CD4-positive, alpha-beta T cell treated with Interleukin-12 subunit alpha and Interleukin-12 subunit beta, for 1 hour (primary cell): Measurements from ENCODE around the gene IQCK.
"Not testable (repeated sequence)": the region's sequence is repeated elsewhere in the genome, so short reads cannot be mapped to it uniquely, and the experiment has no call there.

ENCODE experiments used
- DNase-seq: peaks from one replicate; pipeline ENCODE4 v3.0.0-alpha.2; 2020

IQCK gene

DNA sequence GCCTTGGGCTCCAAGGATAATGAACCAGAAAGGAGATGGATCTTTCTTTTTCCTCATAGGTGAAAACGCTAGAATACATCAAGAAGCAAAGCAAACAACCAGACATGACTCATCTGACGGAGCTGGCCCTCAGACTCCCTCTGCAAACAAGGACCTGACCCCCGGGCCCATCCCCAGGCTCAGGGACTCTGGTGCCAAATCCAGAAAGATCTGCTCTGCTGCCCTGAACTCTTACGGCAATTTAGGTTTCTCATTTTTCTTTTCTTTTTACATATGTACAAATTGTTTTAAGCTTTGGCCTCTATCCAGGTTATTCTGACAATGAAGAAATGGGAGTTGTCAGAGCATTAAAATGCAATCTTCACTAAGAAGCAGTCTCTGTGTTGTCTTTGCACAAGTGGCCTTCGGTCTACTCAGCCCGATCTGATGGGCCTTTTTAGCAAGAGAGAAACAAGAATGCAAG is 17.7 kb upstream of the IQCK start:
- no peak for DNase-seq

- no peak for DNase-seq
Observed at GRCh38 chr16:19701091-19701490, 17.0 kb upstream of the IQCK start.

DNA sequence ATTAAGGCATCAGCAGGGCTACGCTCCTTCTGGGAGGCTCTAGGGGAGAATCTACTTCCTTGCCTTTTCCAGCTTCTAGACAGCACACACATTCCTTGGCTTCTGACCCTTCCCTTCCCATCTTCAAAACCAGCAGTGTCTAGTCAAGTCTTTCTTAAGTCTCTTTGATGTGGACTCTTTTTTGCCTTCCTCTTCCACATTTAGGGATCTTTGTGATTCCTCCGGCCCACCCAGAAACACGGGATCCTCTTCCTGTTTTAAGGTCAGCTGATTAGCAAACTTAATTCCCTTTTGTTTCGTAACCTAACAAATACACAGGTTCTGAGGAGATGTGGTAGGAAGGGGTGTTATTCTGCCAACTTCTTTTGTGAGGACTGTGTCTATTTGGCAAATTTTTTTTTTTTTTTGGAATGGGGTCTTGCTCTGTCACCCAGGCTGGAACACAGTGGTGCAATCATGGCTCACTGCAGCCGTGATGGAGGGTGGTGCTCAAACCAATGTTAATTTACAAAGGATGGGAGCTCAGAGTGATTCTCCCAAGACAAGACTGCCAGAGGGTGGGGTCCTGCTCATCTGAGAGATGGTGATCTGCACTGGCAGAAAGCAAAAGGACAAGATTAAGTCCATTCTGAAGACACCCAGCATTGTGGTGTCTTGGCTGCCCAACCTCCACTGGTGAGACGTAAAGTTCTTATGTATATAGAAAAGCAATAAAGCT is 14.7 kb upstream of the IQCK start:
- DNase-seq = no peak

GRCh38 chr16:19704321-19705145 is 13.5 kb upstream of the IQCK start:
- no peak for DNase-seq

DNA sequence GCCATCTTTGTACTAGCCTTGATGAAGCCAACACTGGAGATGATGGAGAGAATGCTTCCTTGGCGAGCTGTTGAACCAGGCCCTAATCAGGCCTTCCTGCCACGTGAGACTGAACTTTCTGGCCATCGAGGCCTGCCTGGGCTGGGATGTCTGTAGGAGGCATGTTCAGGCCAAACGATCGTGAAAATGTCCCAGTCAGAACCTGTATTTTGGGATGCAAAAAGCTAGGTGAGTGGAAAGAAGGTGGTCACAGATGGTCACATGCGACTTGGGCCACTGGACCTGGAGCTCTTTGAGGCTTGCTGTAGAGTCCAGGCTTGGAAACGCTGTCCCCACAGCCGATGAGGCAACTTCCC is 12.9 kb upstream of the IQCK start:
- DNase-seq = no peak

GRCh38 chr16:19705843-19706242 is 12.2 kb upstream of the IQCK start:
- DNase-seq = no peak

DNA sequence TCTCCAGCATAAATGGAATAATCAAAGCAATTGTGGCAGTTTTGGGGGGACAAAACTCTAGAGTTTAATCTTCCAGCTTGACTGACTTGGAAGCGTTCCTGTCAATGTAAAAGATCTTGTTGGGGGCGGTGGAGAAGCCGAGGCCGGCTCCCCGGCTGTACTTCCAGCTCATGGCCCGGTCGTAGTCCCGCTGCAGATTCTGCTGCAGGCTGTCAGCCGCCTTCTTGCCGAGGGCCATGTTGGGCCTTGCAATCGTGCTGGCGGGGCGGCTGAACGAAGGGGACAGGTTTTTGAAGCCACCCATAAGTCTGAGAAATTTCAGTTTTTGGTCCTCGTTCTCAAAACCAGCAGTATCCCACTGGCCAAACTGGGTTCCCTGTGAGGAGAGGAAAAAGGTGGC is 11.2 kb upstream of the IQCK start:
- no peak for DNase-seq

GRCh38 chr16:19707569-19708295 is 10.3 kb upstream of the IQCK start:
- DNase-seq = no peak

DNA sequence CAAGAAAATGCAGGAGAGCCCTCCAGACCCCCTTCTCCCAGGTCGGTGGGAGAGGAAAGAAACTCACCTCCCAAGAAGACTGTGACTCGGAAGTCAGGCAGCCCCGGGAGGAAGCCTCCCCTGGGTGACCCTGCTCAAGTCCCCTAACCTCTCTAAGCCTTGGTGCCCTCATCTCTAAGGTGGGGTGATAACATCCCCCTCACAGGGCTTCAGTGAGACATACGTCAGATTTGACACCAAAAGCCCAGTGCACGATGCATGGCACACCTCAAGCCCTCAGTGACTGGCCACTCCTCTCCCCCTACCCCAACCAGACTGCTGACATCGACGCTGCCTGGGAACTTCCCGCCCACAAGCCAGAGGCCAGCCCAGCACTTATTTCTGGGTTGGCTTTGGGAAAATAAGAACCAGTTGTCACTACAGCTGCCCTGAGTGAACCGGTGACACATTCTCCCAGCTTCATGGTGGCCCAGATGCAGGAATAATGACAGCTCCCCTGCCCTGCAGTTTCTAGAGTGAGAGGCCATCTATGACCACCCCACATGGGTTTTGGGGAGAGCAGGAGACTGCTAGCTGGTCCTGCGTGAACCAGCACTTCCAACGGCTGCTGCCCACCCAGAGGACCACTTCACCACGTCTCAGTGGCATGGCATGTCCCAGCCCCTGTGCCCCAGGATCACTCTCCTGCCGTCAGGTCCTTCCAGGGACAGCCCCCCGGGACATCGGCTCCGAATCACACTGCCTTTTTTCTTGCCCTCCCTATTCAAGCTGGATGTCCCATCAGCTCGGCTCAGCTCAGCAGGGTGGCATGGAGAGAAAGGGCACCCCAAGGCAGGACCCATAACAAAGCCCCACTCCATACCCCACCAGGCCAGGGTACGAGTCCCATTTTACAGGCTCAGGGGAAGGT is 9.5 kb upstream of the IQCK start:
- no peak for DNase-seq

DNA sequence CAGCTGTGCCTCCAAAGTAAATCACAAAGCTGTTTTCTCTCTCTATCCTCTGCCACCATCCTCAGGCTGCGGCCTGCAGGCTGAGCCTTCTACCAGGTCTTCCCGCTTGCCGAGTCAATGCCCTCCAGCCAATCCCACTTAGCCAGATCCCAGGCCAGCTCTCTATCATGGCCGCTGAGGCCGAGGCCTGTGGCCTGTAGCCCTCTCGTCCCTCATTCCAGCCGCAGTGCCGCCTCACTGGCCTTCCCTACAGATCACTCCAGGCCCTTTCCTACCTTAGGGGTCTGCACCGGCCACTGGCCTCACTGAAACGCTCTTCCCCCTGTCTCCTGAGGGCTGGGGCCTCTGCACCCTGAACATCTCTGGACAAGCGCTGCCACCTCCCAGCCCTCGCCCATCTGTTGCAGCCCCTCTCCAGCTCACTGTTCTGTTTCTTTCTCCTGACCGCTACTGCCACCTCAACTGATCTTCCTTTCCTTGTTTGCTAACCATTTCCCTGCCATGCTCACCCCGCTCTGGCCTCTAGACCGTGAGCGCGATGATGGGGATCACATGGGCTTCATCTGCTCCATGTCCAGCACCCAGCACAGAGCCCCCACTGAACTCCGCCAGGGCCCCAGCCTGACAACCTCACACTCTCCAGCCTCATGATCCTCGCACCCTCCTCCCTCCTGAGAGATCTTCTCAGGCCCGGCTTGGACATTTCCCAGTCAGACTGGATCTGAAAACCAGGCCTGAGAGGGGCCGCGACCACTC is 8.5 kb upstream of the IQCK start:
- DNase-seq = no peak

- no peak for DNase-seq
Observed at GRCh38 chr16:19710191-19710908, 7.7 kb upstream of the IQCK start.

- DNase-seq = no peak
Observed at GRCh38 chr16:19710991-19711545, 7.0 kb upstream of the IQCK start.

- DNase-seq = no peak
Observed at GRCh38 chr16:19711643-19712042, 6.4 kb upstream of the IQCK start.

DNA sequence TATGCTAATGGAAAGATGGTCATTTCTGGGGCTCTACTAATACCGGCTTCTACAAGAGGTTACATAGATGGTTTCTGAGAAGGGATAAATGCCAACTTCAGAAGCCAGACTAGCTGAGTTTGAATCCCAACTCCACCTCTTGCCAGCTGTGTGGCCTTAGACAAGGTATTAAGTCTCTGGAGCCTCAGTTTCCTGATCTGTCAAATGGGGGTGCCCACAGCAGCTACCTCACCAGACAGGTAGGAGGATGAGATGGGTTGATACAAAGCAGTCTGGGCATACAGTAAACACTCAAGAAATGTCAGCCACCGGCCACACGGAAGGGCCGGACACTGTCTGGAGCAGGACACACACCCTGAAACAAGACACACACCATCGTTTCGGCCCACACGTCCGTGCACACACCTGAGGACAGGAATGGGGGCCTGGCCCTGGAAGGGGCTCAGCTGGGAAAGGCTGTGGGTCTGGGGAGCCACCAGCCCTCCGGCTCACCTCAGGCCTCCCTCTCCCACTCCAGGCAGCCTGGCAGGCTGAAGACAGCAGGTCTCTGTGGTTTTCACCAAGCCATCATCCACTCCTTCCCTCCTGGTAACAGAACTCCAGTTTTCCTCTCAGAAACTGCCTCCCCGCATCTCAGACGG is 5.5 kb upstream of the IQCK start:
- DNase-seq = no peak

DNA sequence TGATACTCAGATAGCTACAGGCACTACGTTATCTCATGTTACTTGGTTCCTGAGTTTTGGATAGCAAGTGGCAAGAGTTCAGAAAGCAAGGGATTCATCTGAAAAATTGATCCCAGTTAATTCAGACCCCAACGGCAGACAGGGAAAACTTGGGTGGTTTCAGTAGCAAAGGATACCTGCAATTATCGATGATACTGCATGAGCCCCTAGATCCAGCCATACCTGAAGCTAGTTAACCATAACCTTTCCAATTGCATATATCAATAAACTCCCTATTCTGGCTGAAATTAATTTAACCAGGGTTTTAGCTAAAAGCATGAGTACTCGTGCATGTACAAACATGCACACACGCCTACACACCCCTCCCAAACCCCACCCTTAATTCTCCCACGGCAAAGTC is 4.4 kb upstream of the IQCK start:
- DNase-seq = no peak

GRCh38 chr16:19715566-19715965 is 2.5 kb upstream of the IQCK start:
- no peak for DNase-seq

DNA sequence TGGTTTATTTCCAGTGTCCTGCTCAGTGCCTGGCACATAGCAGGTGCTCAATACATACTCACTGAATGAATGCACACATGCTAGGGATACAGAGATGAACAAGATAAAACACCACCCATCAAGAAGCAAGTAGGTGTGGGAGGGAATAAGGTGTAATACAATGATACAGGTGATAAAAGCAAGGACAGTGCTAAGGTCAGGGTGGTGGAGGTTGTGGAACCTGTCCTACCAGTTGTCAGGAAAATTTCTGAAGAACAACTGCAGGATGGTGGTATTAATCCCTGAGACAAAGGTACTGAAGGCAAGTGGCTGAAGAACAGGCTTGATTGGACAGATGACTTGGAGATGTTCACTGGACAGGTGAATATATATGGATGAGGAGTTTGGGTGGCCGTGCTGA is 1.9 kb upstream of the IQCK start:
- DNase-seq = no peak

- not testable (repeated sequence) for DNase-seq
Observed at GRCh38 chr16:19716728-19717127, 1.3 kb upstream of the IQCK start.

GRCh38 chr16:19717314-19717713 is 757 bp upstream of the IQCK start:
- no peak for DNase-seq

GRCh38 chr16:19718624-19718965 is 524 bp downstream of the IQCK start:
- no peak for DNase-seq
